ENCODE results near the gene PRR14. TPM values are rescaled to one million over a fixed set of nuclear protein-coding genes. Genes with fewer than 3 reads are reported as not detected.
A peak's percentile ranks its signal among the peaks of the same experiment; 100 is the strongest.

PRR14 gene
- total RNA-seq, 2 experiments from 2014 or later, result 78.6 to 80.1 TPM

GRCh38 chr16:30656974-30657865 is 6.5 kb downstream of the PRR14 start:
- H3K4me1 Mint-ChIP-seq, result peaks cover 50% of the 10 kb centered on the region
- no peak for DNase-seq
- H3K36me3 Mint-ChIP-seq (ENCODE audit: low read depth), result peaks cover 50% of the 10 kb centered on the region
- H3K4me3 Mint-ChIP-seq, result peak overlapping the region; percentile 93
- ChIA-PET CTCF (interaction anchor here (0.6 to 2.6 kb wide), 4 partner anchors 16 to 472 kb away, joined by 3 to 9 read pairs (median 4); no protein-coding TSS in a partner anchor), POLR2A (interaction anchor here (0.6 kb wide), 2 partner anchors 37 to 466 kb away, joined by 4 read pairs; no protein-coding TSS in a partner anchor)
- H3K27ac Mint-ChIP-seq, result peak overlapping the region; percentile 91
- H3K27me3 Mint-ChIP-seq, result no peaks in the 10 kb centered on the region
- H3K9me3 Mint-ChIP-seq, result no peaks in the 10 kb centered on the region

- Mint-ChIP-seq H3K4me3 (peak within 1 kb of the TSS; percentile 93), H3K27me3 (no peaks in the 10 kb centered on the region), H3K27ac (peak within 1 kb of the TSS; percentile 100), H3K36me3 (ENCODE audit: low read depth) (peaks cover 47% of the 10 kb centered on the region), H3K9me3 (no peaks in the 10 kb centered on the region), H3K4me1 (peaks cover 49% of the 10 kb centered on the region)
- peak; percentile 100 for DNase-seq
- CTCF ChIA-PET, result interaction anchor here (0.8 to 3.3 kb wide), 26 partner anchors 8 to 472 kb away, joined by 3 to 32 read pairs (median 4); partner anchors contain the start of genes DCTPP1 and PRR14
- POLR2A ChIA-PET, result no interaction called here
Measured at GRCh38 chr16:30657866-30658730, 7.3 kb downstream of the PRR14 start, which contains the start of gene FBRS. Gene FBRS, plus strand, starts transcription at chr16:30658431. Its CDS starts 1,088 bp downstream, at chr16:30659519.

DNA sequence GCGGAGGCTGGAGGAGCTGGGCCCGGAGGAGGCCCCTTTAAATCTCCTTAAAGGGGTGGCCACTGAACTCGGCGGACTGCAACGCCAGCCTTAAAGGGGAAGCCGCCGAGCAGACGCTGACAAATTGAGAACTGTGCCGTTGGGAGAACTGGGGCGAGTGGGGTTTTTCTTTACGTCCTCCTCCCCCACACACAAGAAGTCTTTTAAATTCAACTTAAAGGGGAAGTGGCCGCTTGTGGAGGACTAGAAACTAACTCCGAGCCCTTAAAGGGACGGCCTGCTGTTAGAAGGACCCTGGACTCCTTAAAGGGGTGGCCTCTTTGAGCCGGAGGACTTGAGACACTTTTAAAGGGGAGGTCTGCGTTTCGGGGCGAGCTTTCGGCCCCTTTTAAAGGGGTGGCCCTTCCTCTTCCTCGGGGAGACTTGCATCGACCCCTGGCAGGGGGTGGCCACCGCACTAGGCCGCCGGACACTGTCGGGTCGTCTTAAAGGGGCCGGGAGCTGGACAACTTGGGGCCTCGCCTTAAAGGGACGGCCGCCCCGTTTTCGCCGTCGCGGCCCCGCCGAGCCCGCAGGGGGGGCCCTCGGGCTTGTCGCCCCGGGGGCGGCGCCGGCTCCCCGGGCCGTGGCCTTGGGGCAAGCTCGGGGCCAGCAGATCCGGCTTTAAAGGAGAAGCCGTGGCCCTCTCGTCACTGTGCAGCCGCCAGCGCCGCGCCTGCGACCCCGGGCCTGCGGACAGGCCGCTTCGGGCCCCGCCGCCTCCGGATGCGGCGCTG is 8.2 kb downstream of the PRR14 start:
- CTCF ChIA-PET, result interaction anchor here (0.8 to 3.3 kb wide), 26 partner anchors 8 to 290 kb away, joined by 3 to 32 read pairs (median 4); partner anchors contain the start of genes DCTPP1 and PRR14
- Mint-ChIP-seq H3K9me3 (no peaks in the 10 kb centered on the region), H3K27me3 (no peaks in the 10 kb centered on the region), H3K27ac (peak overlapping the region; percentile 100), H3K4me1 (peaks cover 56% of the 10 kb centered on the region), H3K36me3 (ENCODE audit: low read depth) (peaks cover 52% of the 10 kb centered on the region), H3K4me3 (peak overlapping the region; percentile 93)
- POLR2A ChIA-PET, result no interaction called here
- DNase-seq, result no peak

DNA sequence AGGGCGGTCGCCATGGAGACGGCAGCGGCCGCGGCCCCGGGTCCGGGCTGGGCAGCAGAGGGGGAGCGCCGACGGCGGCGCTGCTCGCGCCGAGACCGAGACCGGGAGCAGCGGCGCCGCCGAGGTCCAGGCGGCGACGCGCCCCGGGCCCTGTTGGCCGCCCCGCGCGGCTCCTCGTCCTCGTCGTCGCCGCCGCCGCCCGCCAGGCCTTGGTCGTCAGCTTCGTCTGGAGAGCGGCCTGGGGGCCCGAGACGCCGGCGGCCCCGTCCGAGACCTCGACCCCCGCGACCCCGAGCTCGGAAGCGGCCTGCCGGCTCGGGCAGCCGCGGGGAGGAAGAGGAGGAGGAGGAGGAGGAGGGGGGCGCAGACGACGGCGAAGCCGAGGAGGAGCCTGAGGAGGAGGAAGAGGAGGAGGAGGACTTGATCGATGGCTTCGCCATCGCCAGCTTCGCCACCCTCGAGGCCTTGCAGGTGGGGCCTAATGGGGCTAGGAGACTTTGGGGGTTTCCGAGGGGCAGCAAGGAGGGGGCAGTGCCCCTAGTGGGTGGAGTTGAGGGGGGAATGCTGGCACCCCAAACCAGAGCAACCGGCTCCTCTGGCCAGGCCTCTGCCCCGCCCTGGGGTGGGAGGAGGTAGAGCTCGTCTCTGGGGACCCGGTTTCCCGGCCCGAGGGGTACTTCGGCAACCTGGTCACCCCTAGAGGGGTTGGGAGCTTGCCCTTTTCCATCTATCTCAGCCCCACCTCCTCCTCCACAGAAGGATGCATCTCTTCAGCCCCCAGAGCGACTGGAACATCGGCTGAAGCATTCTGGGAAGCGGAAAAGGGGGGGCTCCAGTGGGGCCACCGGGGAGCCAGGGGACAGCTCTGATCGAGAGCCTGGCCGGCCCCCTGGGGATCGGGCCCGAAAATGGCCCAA is 9.0 kb downstream of the PRR14 start:
- Mint-ChIP-seq H3K4me3 (peak overlapping the region; percentile 88), H3K9me3 (no peaks in the 10 kb centered on the region), H3K27me3 (no peaks in the 10 kb centered on the region), H3K4me1 (peaks cover 56% of the 10 kb centered on the region), H3K27ac (peak overlapping the region; percentile 89), H3K36me3 (ENCODE audit: low read depth) (peaks cover 56% of the 10 kb centered on the region)
- ChIA-PET CTCF (interaction anchor here (0.9 to 3.3 kb wide), 22 partner anchors 8 to 282 kb away, joined by 3 to 32 read pairs (median 4); partner anchors contain the start of genes DCTPP1 and PRR14), POLR2A (no interaction called here)
- DNase-seq, result peak; percentile 48

GRCh38 chr16:30660424-30661261 is 9.9 kb downstream of the PRR14 start:
- DNase-seq, result peak; percentile 79
- Mint-ChIP-seq H3K9me3 (no peaks in the 10 kb centered on the region), H3K4me1 (peaks cover 55% of the 10 kb centered on the region), H3K36me3 (ENCODE audit: low read depth) (peaks cover 54% of the 10 kb centered on the region), H3K27me3 (no peaks in the 10 kb centered on the region), H3K27ac (peak overlapping the region; percentile 89), H3K4me3 (peak overlapping the region; percentile 88)
- ChIA-PET POLR2A (no interaction called here), CTCF (interaction anchor here (1.0 to 3.3 kb wide), 7 partner anchors 10 to 48 kb away, joined by 3 to 16 read pairs (median 8); partner anchors contain the start of gene PRR14)

DNA sequence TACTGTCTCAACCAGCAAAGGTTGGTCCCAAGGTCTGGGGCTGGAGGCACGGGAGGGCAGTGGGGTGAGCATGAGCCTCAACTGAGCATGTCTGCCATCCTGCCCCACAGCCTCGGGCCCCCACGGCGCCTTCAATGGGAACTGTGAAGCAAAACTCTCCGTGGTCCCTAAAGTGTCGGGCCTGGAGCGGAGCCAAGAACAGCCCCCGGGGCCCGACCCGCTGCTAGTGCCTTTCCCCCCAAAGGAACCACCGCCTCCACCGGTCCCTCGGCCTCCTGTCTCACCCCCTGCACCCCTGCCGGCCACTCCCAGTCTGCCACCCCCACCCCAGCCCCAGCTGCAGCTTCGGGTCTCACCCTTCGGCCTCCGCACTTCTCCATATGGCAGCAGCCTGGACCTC is 11.7 kb downstream of the PRR14 start:
- peaks cover 50% of the 10 kb centered on the region for H3K36me3 Mint-ChIP-seq (ENCODE audit: low read depth)
- peak overlapping the region; percentile 50 for H3K27ac Mint-ChIP-seq
- H3K4me1 Mint-ChIP-seq, result peaks cover 38% of the 10 kb centered on the region
- ChIA-PET CTCF (interaction anchor here (0.8 to 3.2 kb wide), 3 partner anchors 28 to 32 kb away, joined by 3 to 18 read pairs (median 14); no protein-coding TSS in a partner anchor), POLR2A (no interaction called here)
- H3K27me3 Mint-ChIP-seq, result no peaks in the 10 kb centered on the region
- no peaks in the 10 kb centered on the region for H3K9me3 Mint-ChIP-seq
- no peak overlapping the region for H3K4me3 Mint-ChIP-seq
- no peak for DNase-seq

GRCh38 chr16:30663038-30663437 is 12.3 kb downstream of the PRR14 start:
- Mint-ChIP-seq H3K4me1 (peaks cover 37% of the 10 kb centered on the region), H3K27ac (peak overlapping the region; percentile 58), H3K9me3 (no peaks in the 10 kb centered on the region), H3K27me3 (no peaks in the 10 kb centered on the region), H3K36me3 (ENCODE audit: low read depth) (peaks cover 53% of the 10 kb centered on the region), H3K4me3 (no peak overlapping the region)
- POLR2A ChIA-PET, result no interaction called here
- CTCF ChIA-PET, result interaction anchor here (0.6 to 3.2 kb wide), 3 partner anchors 19 to 239 kb away, joined by 3 to 18 read pairs (median 4); no protein-coding TSS in a partner anchor
- DNase-seq, result no peak

GRCh38 chr16:30663820-30664219 is 13.1 kb downstream of the PRR14 start:
- Mint-ChIP-seq H3K4me1 (peaks cover 37% of the 10 kb centered on the region), H3K9me3 (no peaks in the 10 kb centered on the region), H3K4me3 (no peak overlapping the region), H3K36me3 (ENCODE audit: low read depth) (peaks cover 55% of the 10 kb centered on the region), H3K27me3 (no peaks in the 10 kb centered on the region), H3K27ac (no peak overlapping the region)
- CTCF ChIA-PET, result interaction anchor here (0.6 to 3.2 kb wide), 3 partner anchors 19 to 238 kb away, joined by 3 to 18 read pairs (median 4); no protein-coding TSS in a partner anchor
- POLR2A ChIA-PET, result no interaction called here
- DNase-seq, result no peak

DNA sequence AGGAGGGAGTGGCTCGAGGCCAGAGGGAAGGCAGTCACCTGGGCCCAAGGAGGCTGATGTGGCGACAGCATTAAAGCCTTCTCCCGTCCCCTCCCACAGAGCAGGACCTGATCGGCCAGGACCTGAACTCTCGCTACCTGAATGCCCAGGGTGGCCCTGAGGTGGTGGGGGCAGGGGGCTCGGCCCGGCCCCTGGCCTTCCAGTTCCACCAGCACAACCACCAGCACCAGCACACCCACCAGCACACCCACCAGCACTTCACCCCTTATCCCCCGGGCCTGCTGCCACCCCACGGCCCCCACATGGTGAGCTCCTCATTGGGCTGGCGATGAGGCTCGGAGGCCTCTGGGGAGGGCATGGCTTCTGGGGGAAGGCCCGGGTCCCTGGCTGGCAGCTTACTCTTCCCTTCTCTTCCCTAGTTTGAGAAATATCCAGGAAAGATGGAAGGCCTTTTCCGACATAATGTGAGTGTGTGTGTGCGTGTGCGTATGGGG is 13.9 kb downstream of the PRR14 start:
- Mint-ChIP-seq H3K4me3 (no peak overlapping the region), H3K27me3 (no peaks in the 10 kb centered on the region), H3K4me1 (peaks cover 37% of the 10 kb centered on the region), H3K9me3 (no peaks in the 10 kb centered on the region), H3K36me3 (ENCODE audit: low read depth) (peaks cover 53% of the 10 kb centered on the region), H3K27ac (no peak overlapping the region)
- CTCF ChIA-PET, result interaction anchor here (0.7 to 3.2 kb wide), 3 partner anchors 12 to 29 kb away, joined by 3 to 18 read pairs (median 7); no protein-coding TSS in a partner anchor
- no peak for DNase-seq
- POLR2A ChIA-PET, result no interaction called here

DNA sequence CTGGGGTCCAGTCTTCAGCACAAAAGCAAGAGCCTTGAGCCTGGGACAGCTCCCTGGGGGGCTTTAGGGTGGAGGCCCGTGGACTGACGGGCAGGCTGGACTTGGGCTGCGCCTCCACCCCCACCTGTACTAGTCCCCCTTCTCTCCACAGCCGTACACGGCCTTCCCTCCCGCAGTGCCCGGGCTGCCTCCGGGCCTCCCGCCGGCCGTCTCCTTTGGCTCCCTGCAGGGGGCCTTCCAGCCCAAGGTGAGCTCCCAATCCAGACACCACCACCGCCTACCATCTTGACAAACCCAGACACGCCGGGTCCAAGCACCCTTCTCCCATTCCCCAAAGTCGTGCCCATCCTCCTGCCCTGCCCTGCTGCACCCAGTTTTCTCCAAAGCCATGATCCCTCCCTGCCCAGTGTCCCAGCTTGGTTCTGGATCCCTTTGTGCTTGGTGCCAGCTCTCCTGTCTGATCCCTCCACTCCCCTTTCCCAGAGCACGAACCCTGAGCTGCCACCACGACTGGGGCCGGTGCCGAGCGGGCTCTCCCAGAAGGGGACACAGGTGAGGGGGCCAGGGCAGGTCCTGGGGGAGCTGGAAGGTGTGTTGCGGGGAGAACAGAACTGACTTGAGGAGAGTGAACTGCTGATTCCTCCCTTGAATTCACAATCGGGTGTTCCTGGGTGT is 14.5 kb downstream of the PRR14 start:
- ChIA-PET CTCF (interaction anchor here (0.7 to 3.2 kb wide), 3 partner anchors 11 to 29 kb away, joined by 3 to 18 read pairs (median 7); no protein-coding TSS in a partner anchor), POLR2A (no interaction called here)
- Mint-ChIP-seq H3K36me3 (ENCODE audit: low read depth) (peaks cover 54% of the 10 kb centered on the region), H3K4me3 (no peak overlapping the region), H3K27ac (peak overlapping the region; percentile 41), H3K4me1 (peaks cover 37% of the 10 kb centered on the region), H3K27me3 (no peaks in the 10 kb centered on the region), H3K9me3 (no peaks in the 10 kb centered on the region)
- no peak for DNase-seq
